22Rv1 (cell line): ENCODE results near the gene HDAC6.

Experiments used
- CTCF ChIP-seq: fragments of 450-650 bp; IDR thresholded peaks from 2 replicates; pipeline ENCODE4 v1.5.1; 2017; ENCODE audit warnings: mild to moderate bottlenecking
- ZFX ChIP-seq: fragments of 450-650 bp; IDR thresholded peaks from 2 replicates; pipeline ENCODE4 v1.6.1; 2017; ENCODE audit warnings: antibody characterized with exemption, borderline replicate concordance

DNA sequence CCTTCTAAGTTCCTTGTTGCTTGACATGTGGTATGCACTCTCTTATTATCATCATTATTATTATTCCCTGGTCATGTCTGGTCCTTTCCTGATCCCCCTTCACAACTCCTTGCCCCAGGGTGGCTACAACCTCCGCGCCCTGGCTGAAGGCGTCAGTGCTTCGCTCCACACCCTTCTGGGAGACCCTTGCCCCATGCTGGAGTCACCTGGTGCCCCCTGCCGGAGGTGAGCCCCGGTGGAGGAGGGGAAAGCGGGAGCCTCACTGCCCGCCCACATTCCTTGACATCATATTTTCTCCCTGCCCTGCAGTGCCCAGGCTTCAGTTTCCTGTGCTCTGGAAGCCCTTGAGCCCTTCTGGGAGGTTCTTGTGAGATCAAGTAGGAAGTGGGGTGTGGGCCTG lies 13.4 kb downstream of the HDAC6 start:
- TF ChIP-seq CTCF: no peak
- no peak for TF ChIP-seq ZFX
